GM12801 (cell line): ENCODE results near the gene C16orf74.

ENCODE experiments used
- TF ChIP-seq, protein P1 (sequence below): IDR thresholded peaks from one replicate; pipeline ENCODE4 v1.5.1; 2011; ENCODE audit warnings: control low read depth; ENCODE audit not compliant: insufficient read length; ENCODE audit errors: extremely low read depth

The C16orf74 gene

DNA sequence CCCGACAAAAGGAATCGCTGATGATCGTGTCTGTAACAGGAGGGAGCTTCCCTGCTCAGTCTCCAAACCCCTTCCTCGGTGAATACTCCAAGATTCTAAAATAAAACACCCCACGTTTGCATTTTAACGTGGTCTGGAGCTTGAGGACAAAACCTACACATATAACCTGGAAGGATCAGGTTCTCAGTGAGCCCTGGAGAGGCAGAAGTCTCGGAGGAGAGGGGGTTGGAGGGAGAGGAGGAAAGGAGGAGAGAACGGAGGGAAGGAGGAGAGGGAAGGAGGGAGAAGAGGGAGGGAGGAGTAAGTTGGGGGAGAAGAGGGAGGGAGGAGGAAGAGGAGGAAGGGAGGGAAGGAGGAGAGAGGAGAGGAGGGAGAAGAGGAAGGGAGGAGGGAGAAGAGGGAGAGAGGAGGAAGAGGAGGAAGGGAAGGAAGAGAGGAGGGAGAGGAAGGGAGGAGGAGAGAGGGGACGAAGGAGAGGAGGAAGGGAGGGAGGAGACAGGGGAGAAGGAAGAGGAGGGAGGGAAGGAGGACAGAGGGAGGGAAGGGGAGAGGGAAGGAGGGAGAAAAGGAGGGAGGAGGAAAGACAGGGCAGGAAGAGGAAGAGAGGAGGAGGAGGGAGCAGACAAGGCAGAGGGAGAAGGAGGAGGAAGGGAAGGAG, 34.7 kb downstream of the C16orf74 start:
- TF ChIP-seq, protein P1, sequence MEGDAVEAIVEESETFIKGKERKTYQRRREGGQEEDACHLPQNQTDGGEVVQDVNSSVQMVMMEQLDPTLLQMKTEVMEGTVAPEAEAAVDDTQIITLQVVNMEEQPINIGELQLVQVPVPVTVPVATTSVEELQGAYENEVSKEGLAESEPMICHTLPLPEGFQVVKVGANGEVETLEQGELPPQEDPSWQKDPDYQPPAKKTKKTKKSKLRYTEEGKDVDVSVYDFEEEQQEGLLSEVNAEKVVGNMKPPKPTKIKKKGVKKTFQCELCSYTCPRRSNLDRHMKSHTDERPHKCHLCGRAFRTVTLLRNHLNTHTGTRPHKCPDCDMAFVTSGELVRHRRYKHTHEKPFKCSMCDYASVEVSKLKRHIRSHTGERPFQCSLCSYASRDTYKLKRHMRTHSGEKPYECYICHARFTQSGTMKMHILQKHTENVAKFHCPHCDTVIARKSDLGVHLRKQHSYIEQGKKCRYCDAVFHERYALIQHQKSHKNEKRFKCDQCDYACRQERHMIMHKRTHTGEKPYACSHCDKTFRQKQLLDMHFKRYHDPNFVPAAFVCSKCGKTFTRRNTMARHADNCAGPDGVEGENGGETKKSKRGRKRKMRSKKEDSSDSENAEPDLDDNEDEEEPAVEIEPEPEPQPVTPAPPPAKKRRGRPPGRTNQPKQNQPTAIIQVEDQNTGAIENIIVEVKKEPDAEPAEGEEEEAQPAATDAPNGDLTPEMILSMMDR = no peak

DNA sequence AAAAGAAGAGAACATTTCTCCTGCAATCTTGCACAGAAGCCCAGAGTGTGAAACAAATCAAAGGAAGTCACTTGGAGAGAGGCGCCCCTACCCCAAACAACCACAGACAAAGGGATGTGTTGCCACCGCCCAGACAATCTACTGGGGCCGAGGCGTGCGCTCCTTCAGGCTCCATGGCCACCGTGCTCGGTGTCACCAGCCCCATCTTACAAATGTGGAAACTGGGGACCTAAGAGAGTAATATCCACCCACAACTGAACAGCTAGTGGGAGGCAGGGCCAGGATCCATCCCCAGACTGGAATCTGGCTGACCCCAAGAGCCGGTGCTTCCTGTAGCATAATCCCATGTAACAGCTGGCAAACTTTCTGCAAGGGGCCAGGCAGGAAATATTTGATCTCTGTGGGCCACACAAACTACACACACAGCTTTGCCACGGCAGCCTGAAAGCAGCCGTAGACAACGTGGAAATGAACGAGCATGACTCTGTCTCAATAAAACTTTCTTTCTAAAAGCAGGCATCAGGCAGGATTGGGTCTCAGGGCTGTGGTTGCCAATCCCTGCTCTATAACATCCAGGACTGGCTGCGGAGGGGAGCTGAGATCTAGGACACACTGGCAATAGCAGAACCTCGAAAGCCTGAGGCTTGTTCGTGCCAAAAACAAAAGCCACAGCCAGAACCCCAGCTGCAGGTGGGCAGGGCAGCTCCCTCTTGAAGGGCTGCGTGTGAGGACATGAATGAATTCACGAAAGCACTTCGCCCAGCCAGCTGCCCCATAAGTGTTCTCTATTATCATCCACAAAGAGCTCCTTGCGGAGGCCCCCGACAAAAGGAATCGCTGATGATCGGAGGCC, 35.5 kb downstream of the C16orf74 start:
- TF ChIP-seq, protein P1 = no peak

DNA sequence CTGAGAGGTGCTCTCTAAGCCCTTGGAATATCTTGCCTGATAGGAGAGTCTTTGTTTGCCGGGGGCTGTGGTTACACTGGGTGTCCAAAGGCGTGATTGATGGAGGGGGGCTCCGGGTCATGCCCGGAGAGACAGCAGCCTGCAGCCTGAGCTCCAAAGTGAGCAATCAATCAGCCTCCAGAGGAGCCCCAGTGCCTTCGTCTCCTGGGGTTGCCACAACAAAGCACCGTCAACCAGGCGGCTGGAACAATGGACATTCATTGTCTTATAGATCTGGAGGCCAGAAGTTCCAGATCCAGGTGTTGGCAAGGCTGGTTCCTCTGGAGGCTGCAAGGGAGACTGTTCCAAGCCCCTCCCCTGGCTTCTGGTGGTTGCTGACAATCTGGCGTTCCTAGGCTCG, 38.1 kb downstream of the C16orf74 start:
- TF ChIP-seq, protein P1 = no peak

DNA sequence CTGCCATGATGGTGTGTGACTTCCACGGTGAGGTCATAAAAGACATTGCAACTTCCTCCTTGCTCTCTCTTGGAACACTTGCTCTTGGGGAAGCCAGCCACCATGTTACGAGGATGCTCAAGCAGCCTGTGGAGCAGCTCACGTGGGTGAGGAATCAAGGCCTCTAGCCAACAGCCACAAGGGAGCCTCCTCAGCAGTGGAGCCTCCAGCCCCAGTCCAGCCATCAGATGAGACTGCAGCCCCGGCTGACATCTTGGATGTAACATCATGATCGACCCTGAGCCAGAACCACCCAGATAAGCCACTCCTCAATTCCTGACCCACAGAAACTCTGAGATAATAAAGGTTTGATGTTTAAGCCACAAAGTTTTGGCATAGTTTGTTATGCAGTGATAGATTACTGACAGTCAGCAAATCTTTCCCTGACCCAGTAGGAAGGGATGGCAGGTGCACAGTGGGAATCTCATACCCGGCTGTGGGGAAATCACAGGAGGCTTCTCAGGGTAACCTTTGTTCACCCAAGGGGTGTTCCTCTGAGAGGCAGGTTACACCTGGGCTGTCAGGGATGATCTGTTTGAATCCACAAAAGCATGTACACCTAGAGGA, 38.8 kb downstream of the C16orf74 start:
- TF ChIP-seq, protein P1 = no peak

DNA sequence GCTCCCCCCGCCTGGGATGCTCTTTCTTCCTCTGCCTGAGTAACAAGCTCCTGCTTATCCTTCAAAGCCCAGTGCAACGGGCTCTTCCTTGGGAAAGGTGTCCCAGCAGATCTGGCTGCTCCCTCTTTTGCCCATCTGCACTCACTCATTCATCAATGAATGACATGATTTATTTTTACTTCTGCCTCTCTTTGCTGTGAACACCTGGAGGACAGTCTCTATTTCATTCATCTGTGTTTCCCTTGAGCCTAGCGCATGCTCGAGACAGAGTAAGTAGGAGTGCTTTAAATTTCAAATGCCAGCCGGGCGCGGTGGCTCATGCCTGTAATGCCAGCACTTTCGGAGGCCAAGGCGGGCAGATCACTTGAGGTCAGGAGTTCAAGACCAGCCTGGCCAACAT, 40.2 kb downstream of the C16orf74 start:
- TF ChIP-seq, protein P1 = no peak

DNA sequence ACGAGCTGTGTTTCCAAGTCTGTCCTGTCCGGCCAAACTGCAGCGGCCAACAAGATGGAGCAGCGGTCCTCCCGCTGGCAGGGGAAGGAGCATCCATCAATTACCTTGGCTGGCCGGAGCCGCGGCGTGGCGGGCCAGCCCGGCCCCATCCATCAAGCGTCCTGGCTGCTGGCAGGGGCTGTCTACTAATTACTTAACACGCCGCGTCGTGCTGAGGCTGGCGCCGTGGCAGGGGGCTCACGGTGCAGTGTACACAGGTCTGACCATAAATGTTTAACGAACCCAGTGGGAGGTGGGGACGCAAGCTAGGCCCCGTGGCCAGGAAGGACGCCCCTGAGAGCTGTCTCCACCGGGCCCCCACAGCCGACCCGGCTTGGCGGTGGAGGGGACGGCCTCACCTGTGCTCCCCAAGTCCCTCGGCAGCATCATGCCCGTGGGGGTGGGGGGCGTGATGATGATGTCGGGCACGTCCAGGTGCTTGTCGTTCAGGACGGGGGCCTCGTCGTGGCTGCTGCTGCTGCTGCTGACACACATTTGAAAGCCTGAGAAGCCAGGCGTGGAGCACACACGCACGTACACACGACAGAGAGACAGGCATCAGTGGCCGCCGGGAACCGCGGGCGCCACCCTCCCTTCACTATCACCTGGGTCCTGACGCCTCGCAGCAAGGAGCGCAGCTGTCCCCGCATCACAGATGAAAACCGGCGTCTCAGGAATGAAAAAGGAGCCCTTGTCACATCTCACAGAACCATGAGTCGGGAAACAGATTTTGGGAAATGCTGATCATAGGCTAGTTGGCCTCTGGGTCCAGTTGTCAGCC, 40.9 kb downstream of the C16orf74 start:
- TF ChIP-seq, protein P1 = no peak

DNA sequence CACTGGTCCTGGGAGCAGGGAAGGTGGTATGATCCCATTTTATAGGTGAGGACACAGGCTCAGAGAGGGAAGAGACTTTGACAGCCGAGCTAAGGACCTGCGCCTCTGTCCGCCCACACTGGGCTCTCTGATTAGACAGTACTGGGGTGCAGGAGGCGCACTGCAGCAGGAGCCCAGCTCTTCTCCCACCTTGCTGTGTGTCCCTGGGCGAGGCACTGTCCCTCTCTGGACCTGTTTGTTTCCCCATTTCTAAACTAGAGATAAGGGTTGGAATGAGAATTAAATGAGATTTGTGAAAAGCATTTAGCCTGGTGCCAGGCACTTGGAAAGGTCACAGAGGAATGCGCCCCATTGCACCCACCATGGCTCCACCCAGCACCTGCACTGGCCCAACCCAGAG, 42.6 kb downstream of the C16orf74 start:
- TF ChIP-seq, protein P1 = no peak
